Measurements from ENCODE around the gene NPC2.

Gene NPC2

GRCh38 chr14:74482571-74482970 is 10.5 kb downstream of the NPC2 start:
- TF ChIP-seq, protein P1, sequence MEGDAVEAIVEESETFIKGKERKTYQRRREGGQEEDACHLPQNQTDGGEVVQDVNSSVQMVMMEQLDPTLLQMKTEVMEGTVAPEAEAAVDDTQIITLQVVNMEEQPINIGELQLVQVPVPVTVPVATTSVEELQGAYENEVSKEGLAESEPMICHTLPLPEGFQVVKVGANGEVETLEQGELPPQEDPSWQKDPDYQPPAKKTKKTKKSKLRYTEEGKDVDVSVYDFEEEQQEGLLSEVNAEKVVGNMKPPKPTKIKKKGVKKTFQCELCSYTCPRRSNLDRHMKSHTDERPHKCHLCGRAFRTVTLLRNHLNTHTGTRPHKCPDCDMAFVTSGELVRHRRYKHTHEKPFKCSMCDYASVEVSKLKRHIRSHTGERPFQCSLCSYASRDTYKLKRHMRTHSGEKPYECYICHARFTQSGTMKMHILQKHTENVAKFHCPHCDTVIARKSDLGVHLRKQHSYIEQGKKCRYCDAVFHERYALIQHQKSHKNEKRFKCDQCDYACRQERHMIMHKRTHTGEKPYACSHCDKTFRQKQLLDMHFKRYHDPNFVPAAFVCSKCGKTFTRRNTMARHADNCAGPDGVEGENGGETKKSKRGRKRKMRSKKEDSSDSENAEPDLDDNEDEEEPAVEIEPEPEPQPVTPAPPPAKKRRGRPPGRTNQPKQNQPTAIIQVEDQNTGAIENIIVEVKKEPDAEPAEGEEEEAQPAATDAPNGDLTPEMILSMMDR (IDR thresholded peaks at IDR 0.05; ENCODE audit: low read length, missing control alignments): no peak
- DNase-seq (ENCODE audit: low read depth): no peak
- no peak overlapping the region for H3K4me3 ChIP-seq (replicated peaks; ENCODE audit: low read depth, low read length)

- H3K4me3 ChIP-seq (replicated peaks; ENCODE audit: low read depth, low read length): no peak overlapping the region
- TF ChIP-seq, protein P1 (IDR thresholded peaks at IDR 0.05; ENCODE audit: low read length, missing control alignments): no peak
- no peak for DNase-seq (ENCODE audit: low read depth)
Observed at GRCh38 chr14:74480046-74480445, 13.1 kb downstream of the NPC2 start.

- DNase-seq (ENCODE audit: low read depth): peak; percentile 54
- H3K4me3 ChIP-seq (replicated peaks; ENCODE audit: low read depth, low read length): no peak overlapping the region
- TF ChIP-seq, protein P1 (IDR thresholded peaks at IDR 0.05; ENCODE audit: low read length, missing control alignments): peak; percentile 76
Observed at GRCh38 chr14:74478996-74479635, 14.0 kb downstream of the NPC2 start.

- H3K4me3 ChIP-seq (replicated peaks; ENCODE audit: low read depth, low read length): no peak overlapping the region
- TF ChIP-seq, protein P1 (IDR thresholded peaks at IDR 0.05; ENCODE audit: low read length, missing control alignments): no peak
- DNase-seq (ENCODE audit: low read depth): no peak
Observed at GRCh38 chr14:74476607-74477006, 16.5 kb downstream of the NPC2 start.

DNA sequence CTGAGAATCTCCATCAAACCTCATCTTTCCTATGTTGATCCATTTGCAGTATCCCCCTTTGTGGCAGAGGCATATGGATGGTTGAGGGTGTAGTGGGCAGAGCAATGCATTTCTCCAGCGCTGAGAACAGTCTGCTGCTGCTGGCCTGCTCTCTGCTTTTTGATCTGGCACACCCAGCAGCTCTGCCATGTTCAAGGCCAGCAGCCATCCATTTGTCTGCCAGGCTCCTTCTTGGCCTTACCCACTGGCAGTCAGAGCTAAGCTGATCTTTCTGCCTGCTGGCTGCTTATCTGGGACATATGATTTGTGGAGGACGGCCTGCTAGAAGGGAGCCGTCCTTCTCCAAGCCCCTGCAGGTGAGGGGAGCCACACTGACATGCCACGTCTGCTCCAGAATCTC is 17.0 kb downstream of the NPC2 start:
- TF ChIP-seq, protein P1 (IDR thresholded peaks at IDR 0.05; ENCODE audit: low read length, missing control alignments): no peak
- H3K4me3 ChIP-seq (replicated peaks; ENCODE audit: low read depth, low read length): no peak overlapping the region
- no peak for DNase-seq (ENCODE audit: low read depth)

- TF ChIP-seq, protein P1 (IDR thresholded peaks at IDR 0.05; ENCODE audit: low read length, missing control alignments): no peak
- no peak overlapping the region for H3K4me3 ChIP-seq (replicated peaks; ENCODE audit: low read depth, low read length)
- peak; percentile 60 for DNase-seq (ENCODE audit: low read depth)
Observed at GRCh38 chr14:74475678-74476077, 17.4 kb downstream of the NPC2 start.

- no peak overlapping the region for H3K4me3 ChIP-seq (replicated peaks; ENCODE audit: low read depth, low read length)
- DNase-seq (ENCODE audit: low read depth): no peak
- TF ChIP-seq, protein P1 (IDR thresholded peaks at IDR 0.05; ENCODE audit: low read length, missing control alignments): no peak
Observed at GRCh38 chr14:74474376-74474775, 18.7 kb downstream of the NPC2 start.

Data from fibroblast of pulmonary artery (primary cell).